Esophagus muscularis mucosa (tissue), 4 donors: ENCODE data around the gene FAM186B. TPM values are rescaled to one million over a fixed set of nuclear protein-coding genes. Genes with fewer than 3 reads are reported as not detected.
A peak's percentile ranks its signal among the peaks of the same experiment; 100 is the strongest.

Experiments
- DNase-seq: peaks from one replicate; pipeline ENCODE4 v3.0.0-alpha.2; 2017; ENCODE audit errors: extremely low spot score
- H3K27ac ChIP-seq, 4 donors: fragments of 200-600 bp; sonication (generic); replicated peaks in 1 of 4; 1 replicate in 3 of 4; 2 replicates in 1 of 4; pipeline ENCODE4 v1.5.1; 2016 to 2019; ENCODE audit warnings: mild to moderate bottlenecking in 1 of 4
- H3K27me3 ChIP-seq, 4 donors: fragments of 200-600 bp; sonication (generic); one replicate each; pipeline versions ENCODE4 v1.5.1 to v1.6.0; 2016 to 2019
- H3K36me3 ChIP-seq, 4 donors: fragments of 200-600 bp; sonication (generic); one replicate each; pipeline ENCODE4 v1.5.1; 2016 to 2019
- H3K4me1 ChIP-seq, 4 donors: fragments of 200-600 bp; sonication (generic); one replicate each; pipeline ENCODE4 v1.5.1; 2016 to 2019
- H3K4me3 ChIP-seq, 4 donors: fragments of 200-600 bp; sonication (generic); 1 replicate in 2 of 4; 2 replicates in 2 of 4; pipeline ENCODE4 v1.5.1; 2016 to 2019; ENCODE audit warnings: mild to moderate bottlenecking in 4 of 4, moderate library complexity in 1 of 4
- H3K9me3 ChIP-seq, 4 donors: fragments of 200-600 bp; sonication (generic); 1 replicate in 3 of 4; 2 replicates in 1 of 4; pipeline ENCODE4 v1.5.1; 2016 to 2019
- EP300 ChIP-seq: sonication (generic); formaldehyde crosslinking; IDR thresholded peaks from one replicate; pipeline ENCODE4 v1.6.1; 2017; ENCODE audit warnings: antibody characterized with exemption
- POLR2A ChIP-seq: fragments of 450-650 bp; IDR thresholded peaks from one replicate; pipeline ENCODE4 v1.6.1; 2017; ENCODE audit warnings: antibody characterized with exemption, moderate library complexity, mild to moderate bottlenecking, low read depth
- POLR2AphosphoS5 ChIP-seq, 2 donors: sonication (generic); formaldehyde crosslinking; IDR thresholded peaks; one replicate each; pipeline ENCODE4 v1.6.1; 2017; ENCODE audit warnings: antibody characterized with exemption in 2 of 2
- WGBS: methylation state at CpG from one replicate; pipeline ENCODE4 v1.1.5; 2018; 5-methylcytosine and 5-hydroxymethylcytosine counted together
- intact Hi-C: fragments of 100-400 bp; cut with DNase I; formaldehyde crosslinking; loops from one replicate; pipeline ENCODE4 v1.15.1; 2023
- total RNA-seq, 4 donors: library from RNA; depleted of rRNA; stranded (reverse); fragments of >200 nt; gene quantifications; one replicate each; pipeline versions ENCODE4 v1.1.0 to v1.2.1, GENCODE V29; 2016
- TF ChIP-seq, protein P1 (sequence below), 3 experiments: fragments of 200-600 bp in 2 of 3; fragments of 450-650 bp in 1 of 3; sonication (generic) in 2 of 3; IDR thresholded peaks; one replicate each; pipeline ENCODE4 v1.5.1; 2017 to 2019; ENCODE audit warnings: antibody characterized with exemption in 3 of 3, mild to moderate bottlenecking in 2 of 3, moderate library complexity in 1 of 3

The FAM186B gene
- total RNA-seq, 4 donors from 2014 or later, result under 0.01 to 0.46 (median 0.21) TPM

DNA sequence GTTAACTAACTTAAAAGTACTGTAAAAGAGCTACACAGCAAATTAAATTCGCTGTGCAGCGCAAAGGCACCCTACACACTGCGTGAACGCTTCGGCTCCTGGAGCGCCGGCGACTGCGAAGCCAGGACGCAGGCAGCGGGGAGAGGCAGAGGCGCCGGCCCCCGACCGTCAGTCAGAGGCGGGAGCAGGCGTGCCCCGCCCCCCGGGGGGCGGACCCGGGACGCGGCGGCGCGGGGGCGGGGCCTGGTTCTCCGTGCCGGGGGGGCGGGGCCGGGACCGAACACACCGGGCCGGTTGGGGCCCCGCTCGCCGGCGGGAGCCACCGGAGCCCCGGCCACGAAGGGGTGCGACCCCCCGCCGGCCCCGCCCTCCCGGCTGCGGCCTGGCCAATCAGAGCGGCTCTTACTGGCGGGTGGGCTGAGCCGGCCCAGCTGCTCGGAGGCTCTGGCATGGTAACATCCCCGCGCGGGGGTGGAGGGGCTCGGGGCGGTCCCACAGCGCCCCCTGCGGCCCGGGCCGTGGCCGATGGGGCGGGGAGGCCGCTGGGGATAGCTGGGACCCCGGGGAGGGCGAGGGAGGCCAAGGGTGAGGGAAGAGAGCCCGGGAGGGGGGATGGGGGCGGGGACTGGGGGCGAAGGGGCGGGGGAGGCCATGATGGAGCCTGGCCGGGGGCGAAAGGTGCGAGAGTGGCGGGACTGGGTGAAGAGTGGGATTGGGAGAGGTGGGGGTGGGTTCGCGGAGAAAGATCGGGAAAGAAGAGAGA lies 17.9 kb upstream of the FAM186B start, which contains the start of gene PRPF40B:
Gene PRPF40B (plus strand): TSS at position 420 of the 763 bp plus-strand sequence. CDS start 30 bp downstream, at position 450.
- intact Hi-C loops, result loop anchor here (5.0 to 10.0 kb wide), 2 partner anchors 41 to 259 kb away; partner anchors contain the start of gene SPATS2
- 5% methylated on average over 14 of the region's 76 CpGs for WGBS

DNA sequence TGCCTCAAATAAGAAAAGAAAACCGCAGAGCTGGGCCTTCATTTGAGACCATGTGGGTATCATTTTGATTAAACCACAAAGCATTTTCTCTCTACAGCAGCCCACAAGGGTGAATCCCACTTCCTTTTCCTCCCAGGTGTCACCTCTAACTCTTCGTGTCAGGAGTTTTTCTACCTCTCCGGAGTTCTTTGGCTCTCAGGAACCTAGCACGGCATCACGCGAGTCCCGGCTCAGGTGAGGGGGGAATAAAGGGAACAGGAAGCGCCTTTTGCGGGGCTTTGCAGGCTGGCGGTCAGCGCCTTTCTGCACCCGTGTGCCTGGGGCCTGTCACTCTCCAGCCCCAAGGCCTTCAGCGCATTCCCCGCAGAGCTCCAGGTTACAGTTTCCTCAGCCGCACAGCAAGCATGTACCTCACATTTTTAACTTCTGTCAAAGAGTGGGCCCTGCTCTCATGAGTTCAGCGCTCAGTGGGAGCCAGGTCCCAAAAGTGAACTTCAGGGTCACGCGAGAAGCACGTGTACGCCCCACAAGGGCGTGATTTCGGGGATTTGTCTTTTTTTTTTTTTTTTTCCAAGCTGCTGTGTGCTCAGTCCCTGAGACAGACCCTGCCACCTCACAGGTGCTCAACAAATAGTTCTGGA lies 17.2 kb upstream of the FAM186B start:
- intact Hi-C loops, result loop anchor here (5.0 to 10.0 kb wide), 2 partner anchors 40 to 258 kb away; partner anchors contain the start of gene SPATS2
- TF ChIP-seq POLR2A (no peak), EP300 (no peak), POLR2AphosphoS5 (IDR thresholded peaks at IDR 0.05) (no peak)
- TF ChIP-seq, protein P1, sequence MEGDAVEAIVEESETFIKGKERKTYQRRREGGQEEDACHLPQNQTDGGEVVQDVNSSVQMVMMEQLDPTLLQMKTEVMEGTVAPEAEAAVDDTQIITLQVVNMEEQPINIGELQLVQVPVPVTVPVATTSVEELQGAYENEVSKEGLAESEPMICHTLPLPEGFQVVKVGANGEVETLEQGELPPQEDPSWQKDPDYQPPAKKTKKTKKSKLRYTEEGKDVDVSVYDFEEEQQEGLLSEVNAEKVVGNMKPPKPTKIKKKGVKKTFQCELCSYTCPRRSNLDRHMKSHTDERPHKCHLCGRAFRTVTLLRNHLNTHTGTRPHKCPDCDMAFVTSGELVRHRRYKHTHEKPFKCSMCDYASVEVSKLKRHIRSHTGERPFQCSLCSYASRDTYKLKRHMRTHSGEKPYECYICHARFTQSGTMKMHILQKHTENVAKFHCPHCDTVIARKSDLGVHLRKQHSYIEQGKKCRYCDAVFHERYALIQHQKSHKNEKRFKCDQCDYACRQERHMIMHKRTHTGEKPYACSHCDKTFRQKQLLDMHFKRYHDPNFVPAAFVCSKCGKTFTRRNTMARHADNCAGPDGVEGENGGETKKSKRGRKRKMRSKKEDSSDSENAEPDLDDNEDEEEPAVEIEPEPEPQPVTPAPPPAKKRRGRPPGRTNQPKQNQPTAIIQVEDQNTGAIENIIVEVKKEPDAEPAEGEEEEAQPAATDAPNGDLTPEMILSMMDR (IDR thresholded peaks at IDR 0.05), result no peak
- Histone ChIP-seq H3K27ac (peak overlapping the region; percentile 86 to 92 (median 88)), H3K4me3 (peak overlapping the region; percentile 62 to 77 (median 64)), H3K4me1 (peaks cover 14 to 50% (median 38%) of the 10 kb centered on the region in 4 donors), H3K9me3 (no peaks in the 10 kb centered on the region), H3K36me3 (no peaks in the 10 kb centered on the region), H3K27me3 (no peaks in the 10 kb centered on the region)
- DNase-seq, result no peak
- WGBS, result 0% methylated on average over 14 of the region's 22 CpGs

More for the DNA sequence above, 17.9 kb upstream of the FAM186B start, which contains the start of gene PRPF40B:
- no peaks in the 10 kb centered on the region for H3K9me3 ChIP-seq
- peak within 1 kb of the TSS; percentile 86 to 92 (median 88) for H3K27ac ChIP-seq
- DNase-seq, result no peak
- H3K36me3 ChIP-seq, result no peaks in the 10 kb centered on the region
- TF ChIP-seq EP300 (no peak), POLR2AphosphoS5 (IDR thresholded peaks at IDR 0.05) (peak; percentile 89 to 98), POLR2A (peak; percentile 49)
- TF ChIP-seq, protein P1 (IDR thresholded peaks at IDR 0.05), result peak; percentile 47 to 62 (median 57)
- no peaks in the 10 kb centered on the region for H3K27me3 ChIP-seq
- peaks cover 14 to 50% (median 38%) of the 10 kb centered on the region in 4 donors for H3K4me1 ChIP-seq
- peak within 1 kb of the TSS; percentile 62 to 77 (median 64) for H3K4me3 ChIP-seq

DNA sequence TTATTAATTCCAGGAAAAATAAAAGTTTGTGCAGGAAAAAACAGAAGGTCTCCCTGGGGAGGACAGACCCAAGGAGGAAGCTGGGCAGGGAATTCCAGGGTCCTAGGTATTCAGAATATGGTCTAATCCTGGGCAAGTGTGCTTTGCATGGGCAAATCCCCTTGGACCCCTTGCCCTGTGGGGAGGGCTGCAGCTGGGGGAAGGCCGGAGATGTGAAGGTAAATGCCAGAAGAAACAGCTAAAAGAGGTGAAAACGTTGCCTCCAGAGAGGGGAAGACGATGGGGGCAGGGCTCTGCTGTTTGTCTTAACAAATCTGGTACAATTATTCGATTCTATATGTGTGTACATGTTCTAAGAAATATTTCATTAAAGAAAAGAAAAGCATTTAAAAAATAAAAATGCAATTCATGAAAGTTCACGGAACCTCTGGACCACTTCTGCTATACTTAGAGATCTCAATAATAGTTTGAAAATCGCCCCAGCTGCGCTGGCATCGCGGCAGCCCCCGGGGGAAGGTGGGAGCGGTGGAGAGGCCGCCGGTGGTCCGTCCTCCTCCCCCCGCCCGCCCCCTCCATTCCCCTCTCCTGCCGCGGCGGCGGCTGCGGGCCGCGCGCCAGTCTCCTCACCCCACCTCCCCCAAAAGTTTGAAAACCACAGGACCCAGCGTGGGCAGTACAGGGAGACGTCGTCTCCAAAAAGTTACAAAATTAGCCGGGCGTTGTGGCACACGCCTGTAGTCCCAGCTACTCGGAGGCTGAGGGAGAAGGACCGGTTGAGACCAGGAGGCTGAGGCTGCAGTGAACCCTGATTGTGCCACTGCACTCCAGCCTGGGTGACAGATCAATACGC lies 16.4 kb upstream of the FAM186B start:
- no peak for DNase-seq
- peak overlapping the region; percentile 86 to 92 (median 88) for H3K27ac ChIP-seq
- no peaks in the 10 kb centered on the region for H3K27me3 ChIP-seq
- H3K9me3 ChIP-seq, result no peaks in the 10 kb centered on the region
- peaks cover 14 to 46% (median 38%) of the 10 kb centered on the region in 4 donors for H3K4me1 ChIP-seq
- TF ChIP-seq POLR2A, result no peak
- TF ChIP-seq, protein P1 (IDR thresholded peaks at IDR 0.05), result no peak
- no peak for TF ChIP-seq POLR2AphosphoS5 (IDR thresholded peaks at IDR 0.05)
- TF ChIP-seq EP300, result no peak
- intact Hi-C loops, result loop anchor here (5.0 to 10.0 kb wide), 2 partner anchors 40 to 257 kb away; partner anchors contain the start of gene SPATS2
- WGBS, result 6% methylated on average over 25 of the region's 33 CpGs
- H3K36me3 ChIP-seq, result no peaks in the 10 kb centered on the region
- peak overlapping the region; percentile 62 to 77 (median 64) for H3K4me3 ChIP-seq

DNA sequence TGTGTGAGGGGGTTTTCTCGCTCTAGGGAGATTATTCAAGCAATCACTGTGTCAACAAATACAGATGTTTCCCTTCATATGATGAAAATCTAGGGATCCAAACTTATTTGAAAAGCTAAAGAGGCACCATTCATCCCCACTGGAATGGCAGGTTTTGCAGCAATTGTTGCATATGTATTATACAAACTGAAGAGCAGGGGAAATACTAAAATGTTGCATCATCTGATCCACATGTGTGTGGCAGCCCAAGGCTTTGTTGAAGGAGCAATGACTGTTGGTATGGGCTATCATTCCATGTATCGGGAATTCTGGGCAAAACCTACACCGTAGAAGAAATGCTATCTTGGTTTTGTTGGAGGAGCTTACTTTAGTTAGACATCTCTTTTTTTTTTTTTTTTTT lies 13.8 kb upstream of the FAM186B start:
- Histone ChIP-seq H3K36me3 (no peaks in the 10 kb centered on the region), H3K27ac (no peak overlapping the region), H3K4me3 (no peak overlapping the region), H3K27me3 (no peaks in the 10 kb centered on the region), H3K9me3 (no peaks in the 10 kb centered on the region), H3K4me1 (peaks cover 14 to 29% (median 24%) of the 10 kb centered on the region in 4 donors)
- WGBS, result 88% methylated on average over 3 of the region's 3 CpGs
- TF ChIP-seq EP300 (no peak), POLR2A (no peak), POLR2AphosphoS5 (IDR thresholded peaks at IDR 0.05) (no peak)
- TF ChIP-seq, protein P1 (IDR thresholded peaks at IDR 0.05), result no peak
- intact Hi-C loops, result no loop called here
- no peak for DNase-seq
